HG03432 (cell line): ENCODE results near the gene ERICH4.

Experiments used
- ATAC-seq: cut with Tn5 transposase; IDR thresholded peaks from one replicate; pipeline ENCODE4 v1.9.1; 2021; ENCODE audit warnings: mild to moderate bottlenecking, moderate library complexity; ENCODE audit not compliant: unreplicated experiment

The ERICH4 gene

GRCh38 chr19:41413947-41414346, 29.0 kb upstream of the ERICH4 start:
- no peak for ATAC-seq

- ATAC-seq: no peak
These were observed 28.5 kb upstream of the ERICH4 start for GRCh38 chr19:41414461-41414860.

- no peak for ATAC-seq
These were observed 27.8 kb upstream of the ERICH4 start for GRCh38 chr19:41415154-41415571.

- no peak for ATAC-seq
These were observed 26.7 kb upstream of the ERICH4 start for GRCh38 chr19:41416194-41416674.

GRCh38 chr19:41420101-41420880, 22.7 kb upstream of the ERICH4 start:
- no peak for ATAC-seq

GRCh38 chr19:41421314-41421713, 21.6 kb upstream of the ERICH4 start:
- no peak for ATAC-seq

GRCh38 chr19:41421973-41422372, 21.0 kb upstream of the ERICH4 start:
- no peak for ATAC-seq

- ATAC-seq: no peak
These were observed 20.5 kb upstream of the ERICH4 start for GRCh38 chr19:41422456-41422855.

- ATAC-seq: no peak
These were observed 20.0 kb upstream of the ERICH4 start for GRCh38 chr19:41422955-41423354.

GRCh38 chr19:41424335-41425173, 18.4 kb upstream of the ERICH4 start:
- no peak for ATAC-seq

GRCh38 chr19:41425174-41426115, 17.5 kb upstream of the ERICH4 start:
- ATAC-seq: no peak

GRCh38 chr19:41426116-41426841, 16.7 kb upstream of the ERICH4 start:
- ATAC-seq: no peak

- ATAC-seq: peak; percentile 59
These were observed 15.9 kb upstream of the ERICH4 start, which contains the start of gene B3GNT8 for GRCh38 chr19:41426952-41427646. B3GNT8 (minus strand) TSS chr19:41427374; CDS start chr19:41426778, 596 bp downstream.

GRCh38 chr19:41427647-41428480, 15.1 kb upstream of the ERICH4 start:
- peak; percentile 7 for ATAC-seq

- ATAC-seq: no peak
These were observed 14.5 kb upstream of the ERICH4 start for GRCh38 chr19:41428481-41428859.

- ATAC-seq: no peak
These were observed 12.0 kb upstream of the ERICH4 start for GRCh38 chr19:41430922-41431321.

- no peak for ATAC-seq
These were observed 11.2 kb upstream of the ERICH4 start for GRCh38 chr19:41431426-41432386.
